Glutamatergic neuron (in vitro differentiated cells): Measurements from ENCODE around the gene UQCRQ. TPM values are rescaled to one million over a fixed set of nuclear protein-coding genes. Genes with fewer than 3 reads are reported as not detected.

Experiments used
- DNase-seq: peaks from one replicate; pipeline ENCODE4 v3.0.0; 2022
- H3K27ac Mint-ChIP-seq: one replicate; pipeline ENCODE4 v1.8.0; 2020; ENCODE audit warnings: mild to moderate bottlenecking, mixed read lengths, inconsistent platforms; ENCODE audit not compliant: unreplicated experiment
- H3K27me3 Mint-ChIP-seq: one replicate; pipeline ENCODE4 v1.8.0; 2020; ENCODE audit warnings: mild to moderate bottlenecking, moderate library complexity, mixed read lengths, inconsistent platforms; ENCODE audit not compliant: unreplicated experiment
- H3K36me3 Mint-ChIP-seq: one replicate; pipeline ENCODE4 v1.8.0; 2020; ENCODE audit warnings: mild to moderate bottlenecking, mixed read lengths, inconsistent platforms; ENCODE audit not compliant: unreplicated experiment
- H3K4me1 Mint-ChIP-seq: one replicate; pipeline ENCODE4 v1.8.0; 2020; ENCODE audit warnings: mild to moderate bottlenecking, low read depth, mixed read lengths, inconsistent platforms; ENCODE audit not compliant: unreplicated experiment
- H3K4me3 Mint-ChIP-seq: one replicate; pipeline ENCODE4 v1.8.0; 2020; ENCODE audit warnings: mild to moderate bottlenecking, mixed read lengths, inconsistent platforms; ENCODE audit not compliant: unreplicated experiment
- H3K9me3 Mint-ChIP-seq: one replicate; pipeline ENCODE4 v1.8.0; 2020; ENCODE audit warnings: mild to moderate bottlenecking, moderate library complexity, mixed read lengths, inconsistent platforms; ENCODE audit not compliant: unreplicated experiment
- CTCF ChIP-seq: fragments of 200-600 bp; sonication (generic); IDR thresholded peaks from one replicate; pipeline ENCODE4 v1.5.0; 2021; ENCODE audit not compliant: partially characterized antibody, unreplicated experiment
- total RNA-seq: library from RNA; stranded (reverse); fragmentation: NEBNext Ultra II Directional; extraction: Animal tissue kit (Norgen Biotek cat#: 25700); gene quantifications from one replicate; pipeline ENCODE4 v1.2.1, GENCODE V29; 2021; ENCODE audit not compliant: unreplicated experiment

UQCRQ gene
- total RNA-seq, 1 donor from 2014 or later, result 163 TPM

GRCh38 chr5:132873930-132874271, 7.5 kb downstream of the UQCRQ start:
- Mint-ChIP-seq H3K27ac (no peak overlapping the region), H3K9me3 (peaks cover 6% of the 10 kb centered on the region), H3K4me3 (no peak overlapping the region), H3K4me1 (no peaks in the 10 kb centered on the region), H3K27me3 (peaks cover 2% of the 10 kb centered on the region), H3K36me3 (no peaks in the 10 kb centered on the region)
- no peak for DNase-seq
- no peak for TF ChIP-seq CTCF

GRCh38 chr5:132876020-132876759, 9.7 kb downstream of the UQCRQ start:
- H3K4me3 Mint-ChIP-seq, result no peak overlapping the region
- no peaks in the 10 kb centered on the region for H3K36me3 Mint-ChIP-seq
- no peak for DNase-seq
- H3K27me3 Mint-ChIP-seq, result peaks cover 2% of the 10 kb centered on the region
- no peaks in the 10 kb centered on the region for H3K4me1 Mint-ChIP-seq
- peaks cover 6% of the 10 kb centered on the region for H3K9me3 Mint-ChIP-seq
- TF ChIP-seq CTCF, result no peak
- no peak overlapping the region for H3K27ac Mint-ChIP-seq

- peaks cover 5% of the 10 kb centered on the region for H3K9me3 Mint-ChIP-seq
- no peak for TF ChIP-seq CTCF
- H3K27me3 Mint-ChIP-seq, result peaks cover 2% of the 10 kb centered on the region
- H3K4me3 Mint-ChIP-seq, result no peak overlapping the region
- H3K4me1 Mint-ChIP-seq, result no peaks in the 10 kb centered on the region
- no peaks in the 10 kb centered on the region for H3K36me3 Mint-ChIP-seq
- no peak overlapping the region for H3K27ac Mint-ChIP-seq
- DNase-seq, result no peak
Measured at GRCh38 chr5:132877466-132877865, 11.0 kb downstream of the UQCRQ start.

GRCh38 chr5:132877938-132878337, 11.5 kb downstream of the UQCRQ start:
- Mint-ChIP-seq H3K9me3 (peaks cover 3% of the 10 kb centered on the region), H3K4me3 (no peak overlapping the region), H3K27me3 (no peaks in the 10 kb centered on the region), H3K4me1 (no peaks in the 10 kb centered on the region), H3K27ac (no peak overlapping the region), H3K36me3 (no peaks in the 10 kb centered on the region)
- TF ChIP-seq CTCF, result no peak
- DNase-seq, result no peak

GRCh38 chr5:132883261-132883834, 16.9 kb downstream of the UQCRQ start:
- Mint-ChIP-seq H3K27me3 (no peaks in the 10 kb centered on the region), H3K9me3 (no peaks in the 10 kb centered on the region), H3K27ac (no peak overlapping the region), H3K36me3 (no peaks in the 10 kb centered on the region), H3K4me3 (no peak overlapping the region), H3K4me1 (no peaks in the 10 kb centered on the region)
- TF ChIP-seq CTCF, result peak; percentile 45
- peak; percentile 29 for DNase-seq
